Liver (tissue), 9 donors: ENCODE results near the gene PITPNC1. TPM values are rescaled to one million over a fixed set of nuclear protein-coding genes. Genes with fewer than 3 reads are reported as not detected.

Experiments used
- DNase-seq: peaks from one replicate; pipeline ENCODE4 v3.0.0-alpha.2; 2017; ENCODE audit warnings: low spot score
- H3K27ac ChIP-seq, 2 donors: one replicate each; pipeline ENCODE4 v1.7.0; 2013; ENCODE audit warnings: inconsistent platforms in 2 of 2, low read length in 2 of 2, control low read depth in 1 of 2, low read depth in 1 of 2, mild to moderate bottlenecking in 1 of 2
- H3K27me3 ChIP-seq, 4 donors: one replicate each; pipeline versions ENCODE4 v1.6.1 to v1.7.0; 2013; ENCODE audit warnings: low read length in 3 of 4, inconsistent platforms in 1 of 4, mild to moderate bottlenecking in 1 of 4, moderate library complexity in 1 of 4; ENCODE audit not compliant: control insufficient read depth in 4 of 4, insufficient read depth in 4 of 4
- H3K36me3 ChIP-seq, 4 donors: one replicate each; pipeline versions ENCODE4 v1.6.1 to v1.7.0; 2013; ENCODE audit warnings: low read length in 3 of 4, mild to moderate bottlenecking in 3 of 4, low read depth in 1 of 4, moderate library complexity in 1 of 4; ENCODE audit not compliant: control insufficient read depth in 4 of 4, insufficient read depth in 3 of 4
- H3K4me1 ChIP-seq, 4 donors: one replicate each; pipeline versions ENCODE4 v1.6.1 to v1.7.0; 2013; ENCODE audit warnings: low read length in 3 of 4, mild to moderate bottlenecking in 3 of 4, moderate library complexity in 1 of 4; ENCODE audit not compliant: control insufficient read depth in 4 of 4, insufficient read depth in 4 of 4
- H3K4me3 ChIP-seq, 3 donors: one replicate each; pipeline versions ENCODE4 v1.6.1 to v1.7.0; 2013; ENCODE audit warnings: low read length in 3 of 3, control low read depth in 1 of 3, low read depth in 1 of 3, mild to moderate bottlenecking in 1 of 3
- H3K9ac ChIP-seq, 2 donors: one replicate each; pipeline ENCODE4 v1.7.0; 2013; ENCODE audit warnings: low read length in 2 of 2, mild to moderate bottlenecking in 2 of 2, moderate library complexity in 2 of 2, control low read depth in 1 of 2, low read depth in 1 of 2
- H3K9me3 ChIP-seq, 4 donors: one replicate each; pipeline versions ENCODE4 v1.6.1 to v1.7.0; 2013; ENCODE audit warnings: low read length in 3 of 4; ENCODE audit not compliant: control insufficient read depth in 4 of 4
- ATF3 ChIP-seq: IDR thresholded peaks from 2 replicates; pipeline ENCODE4 v1.6.1; 2016; ENCODE audit warnings: antibody characterized with exemption
- CTCF ChIP-seq: fragments of 150-350 bp; IDR thresholded peaks from 2 replicates; pipeline ENCODE4 v1.5.1; 2017; ENCODE audit warnings: improper control_type of control experiment, low read depth, low read length; ENCODE audit not compliant: missing input control
- EGR1 ChIP-seq, 2 donors: IDR thresholded peaks; 2 replicates each; pipeline ENCODE4 v1.6.1; 2016 to 2018; ENCODE audit warnings: antibody characterized with exemption in 2 of 2, low read depth in 2 of 2
- FOXA1 ChIP-seq: IDR thresholded peaks from 2 replicates; pipeline ENCODE4 v1.6.1; 2016; ENCODE audit warnings: antibody characterized with exemption
- FOXA2 ChIP-seq: IDR thresholded peaks from 2 replicates; pipeline ENCODE4 v1.6.1; 2016; ENCODE audit warnings: antibody characterized with exemption
- GABPA ChIP-seq, 2 donors: IDR thresholded peaks in 1 of 2; conservative IDR thresholded peaks in 1 of 2; 2 replicates each; pipeline ENCODE4 v1.6.1; 2016; ENCODE audit warnings: antibody characterized with exemption in 2 of 2, mild to moderate bottlenecking in 1 of 2, moderate library complexity in 1 of 2
- HNF4G ChIP-seq: IDR thresholded peaks from 2 replicates; pipeline ENCODE4 v1.6.1; 2016; ENCODE audit warnings: antibody characterized with exemption
- JUND ChIP-seq, 2 donors: IDR thresholded peaks; 2 replicates each; pipeline ENCODE4 v1.6.1; 2016; ENCODE audit warnings: antibody characterized with exemption in 2 of 2
- MAX ChIP-seq: IDR thresholded peaks from 2 replicates; pipeline ENCODE4 v1.6.1; 2016; ENCODE audit warnings: antibody characterized with exemption
- NR2F2 ChIP-seq: IDR thresholded peaks from 2 replicates; pipeline ENCODE4 v1.6.1; 2016; ENCODE audit warnings: antibody characterized with exemption
- RAD21 ChIP-seq, 2 donors: IDR thresholded peaks; 2 replicates each; pipeline ENCODE4 v1.6.1; 2016; ENCODE audit warnings: antibody characterized with exemption in 2 of 2, mild to moderate bottlenecking in 2 of 2
- REST ChIP-seq: IDR thresholded peaks from 2 replicates; pipeline ENCODE4 v1.6.1; 2016; ENCODE audit warnings: antibody characterized with exemption, mild to moderate bottlenecking
- RXRA ChIP-seq, 2 donors: IDR thresholded peaks; 2 replicates each; pipeline ENCODE4 v1.6.1; 2017 to 2018; ENCODE audit warnings: antibody characterized with exemption in 2 of 2, mild to moderate bottlenecking in 1 of 2
- SP1 ChIP-seq: IDR thresholded peaks from 2 replicates; pipeline ENCODE4 v1.6.1; 2018; ENCODE audit warnings: antibody characterized with exemption, mild to moderate bottlenecking
- TAF1 ChIP-seq: conservative IDR thresholded peaks from 2 replicates; pipeline ENCODE4 v1.6.1; 2016; ENCODE audit warnings: antibody characterized with exemption, mild to moderate bottlenecking
- YY1 ChIP-seq: IDR thresholded peaks from 2 replicates; pipeline ENCODE4 v1.6.1; 2016; ENCODE audit warnings: antibody characterized with exemption, mild to moderate bottlenecking
- WGBS: extraction: QIAGEN DNeasy Blood & Tissue Kit; methylation state at CpG from one replicate; pipeline ENCODE4 v1.1.7; 2013; 5-methylcytosine and 5-hydroxymethylcytosine counted together
- polyA plus RNA-seq, 2 donors: library from polyadenylated mRNA; stranded (reverse) in 1 of 2; unstranded in 1 of 2; fragments of 200-250 nt in 1 of 2; fragments of >200 nt in 1 of 2; fragmentation: Nextera tagmentation in 1 of 2; extraction: Ambion mirVana in 1 of 2; gene quantifications; one replicate each; pipeline versions ENCODE4 v1.2.1 to v1.2.3, GENCODE V29; 2013 to 2015
- total RNA-seq, 2 donors: library from RNA; depleted of rRNA; stranded (reverse); fragments of >200 nt; gene quantifications; one replicate each; pipeline ENCODE4 v1.2.3, GENCODE V29; 2014
- TF ChIP-seq, protein P1 (sequence below): IDR thresholded peaks from 2 replicates; pipeline ENCODE4 v1.6.1; 2016; ENCODE audit warnings: antibody characterized with exemption
- donor health status: healthy.
- donor health status: healthy.
- donor health status: healthy.
- donor health status: healthy.
- donor health status: healthy.

Gene PITPNC1
- total and polyA plus RNA-seq, 4 donors = 2.3 to 10.2 (median 5.7) TPM

DNA sequence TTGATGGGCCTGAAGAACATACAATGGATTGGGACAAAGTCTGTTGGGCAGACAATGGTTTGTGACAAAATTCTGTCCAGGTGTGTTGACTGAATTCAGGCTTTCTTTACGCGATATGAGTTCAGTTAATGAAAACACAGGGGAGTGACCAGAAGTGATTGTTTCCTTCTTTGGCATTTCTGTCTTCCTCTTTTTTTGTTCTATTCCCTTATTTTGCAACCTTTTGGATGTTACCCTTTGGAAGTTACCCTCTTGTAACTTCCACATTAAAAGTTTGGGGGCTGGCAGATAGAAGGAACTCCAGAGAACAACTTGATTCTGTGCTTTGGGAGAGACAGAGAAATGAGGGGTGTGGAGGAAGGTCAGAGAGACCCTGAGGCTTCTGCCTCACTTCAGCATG lies 126.7 kb downstream of the PITPNC1 start:
- Histone ChIP-seq H3K4me3 (no peak overlapping the region), H3K27me3 (no peaks in the 10 kb centered on the region), H3K4me1 (peaks cover 0 to 1% (median 0%) of the 10 kb centered on the region in 4 donors), H3K9ac (no peak overlapping the region), H3K36me3 (no peaks in the 10 kb centered on the region), H3K9me3 (peaks cover 0 to 3% (median 0%) of the 10 kb centered on the region in 4 donors), H3K27ac (no peak overlapping the region)
- 68% methylated on average over 2 of the region's 2 CpGs for WGBS
- TF ChIP-seq CTCF = no peak
- no peak for TF ChIP-seq HNF4G
- TF ChIP-seq EGR1 (IDR thresholded peaks at IDR 0.05; ENCODE audit: low read depth in 2 of 2) = no peak
- TF ChIP-seq REST = no peak
- no peak for TF ChIP-seq ATF3
- no peak for TF ChIP-seq SP1
- TF ChIP-seq RXRA (IDR thresholded peaks at IDR 0.05) = no peak
- TF ChIP-seq YY1 = no peak
- TF ChIP-seq FOXA1 = no peak
- TF ChIP-seq GABPA (IDR thresholded peaks at IDR 0.05 in 1 of 2, conservative IDR thresholded peaks at IDR 0.05 in 1 of 2) = no peak
- no peak for TF ChIP-seq MAX
- no peak for TF ChIP-seq RAD21 (IDR thresholded peaks at IDR 0.05)
- TF ChIP-seq JUND (IDR thresholded peaks at IDR 0.05) = no peak
- TF ChIP-seq, protein P1, sequence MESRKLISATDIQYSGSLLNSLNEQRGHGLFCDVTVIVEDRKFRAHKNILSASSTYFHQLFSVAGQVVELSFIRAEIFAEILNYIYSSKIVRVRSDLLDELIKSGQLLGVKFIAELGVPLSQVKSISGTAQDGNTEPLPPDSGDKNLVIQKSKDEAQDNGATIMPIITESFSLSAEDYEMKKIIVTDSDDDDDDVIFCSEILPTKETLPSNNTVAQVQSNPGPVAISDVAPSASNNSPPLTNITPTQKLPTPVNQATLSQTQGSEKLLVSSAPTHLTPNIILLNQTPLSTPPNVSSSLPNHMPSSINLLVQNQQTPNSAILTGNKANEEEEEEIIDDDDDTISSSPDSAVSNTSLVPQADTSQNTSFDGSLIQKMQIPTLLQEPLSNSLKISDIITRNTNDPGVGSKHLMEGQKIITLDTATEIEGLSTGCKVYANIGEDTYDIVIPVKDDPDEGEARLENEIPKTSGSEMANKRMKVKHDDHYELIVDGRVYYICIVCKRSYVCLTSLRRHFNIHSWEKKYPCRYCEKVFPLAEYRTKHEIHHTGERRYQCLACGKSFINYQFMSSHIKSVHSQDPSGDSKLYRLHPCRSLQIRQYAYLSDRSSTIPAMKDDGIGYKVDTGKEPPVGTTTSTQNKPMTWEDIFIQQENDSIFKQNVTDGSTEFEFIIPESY = no peak
- no peak for TF ChIP-seq FOXA2
- TF ChIP-seq TAF1 = no peak
- no peak for DNase-seq

DNA sequence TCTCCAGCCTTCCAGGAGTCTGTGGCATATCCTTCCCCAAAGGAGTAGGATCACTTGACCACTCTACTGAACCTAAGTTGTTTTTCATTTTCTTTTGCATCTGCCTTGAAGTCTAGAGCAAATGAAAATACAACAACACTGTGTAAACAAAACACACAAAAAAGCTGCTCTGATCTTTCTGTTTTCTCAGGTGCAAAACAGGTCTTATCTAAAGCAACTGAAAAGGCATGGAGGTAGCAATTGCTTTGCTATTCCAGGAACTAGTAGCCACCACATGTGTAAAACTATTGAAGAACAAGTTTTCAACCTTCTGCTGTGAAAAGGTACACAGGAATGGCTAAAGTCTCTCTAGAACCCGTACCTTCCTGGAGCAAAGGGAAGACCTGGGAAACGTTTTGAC lies 127.1 kb downstream of the PITPNC1 start:
- Histone ChIP-seq H3K4me1 (peaks cover 0 to 1% (median 0%) of the 10 kb centered on the region in 4 donors), H3K27me3 (no peaks in the 10 kb centered on the region), H3K4me3 (no peak overlapping the region), H3K36me3 (no peaks in the 10 kb centered on the region), H3K9ac (no peak overlapping the region), H3K9me3 (peaks cover 0 to 3% (median 0%) of the 10 kb centered on the region in 4 donors), H3K27ac (no peak overlapping the region)
- WGBS = 65% methylated on average over 2 of the region's 2 CpGs
- no peak for TF ChIP-seq REST
- no peak for TF ChIP-seq RAD21 (IDR thresholded peaks at IDR 0.05)
- no peak for TF ChIP-seq YY1
- no peak for TF ChIP-seq NR2F2
- no peak for TF ChIP-seq FOXA2
- TF ChIP-seq CTCF = no peak
- TF ChIP-seq FOXA1 = no peak
- TF ChIP-seq HNF4G = no peak
- TF ChIP-seq SP1 = no peak
- TF ChIP-seq EGR1 (IDR thresholded peaks at IDR 0.05; ENCODE audit: low read depth in 2 of 2) = no peak
- no peak for DNase-seq
